GDM1 (cell line): ENCODE measurements around the gene INHBA.

Experiments
- DNase-seq: peaks from one replicate; lab custom pipeline; 2025; lab: John Stamatoyannopoulos, UW

INHBA gene

DNA sequence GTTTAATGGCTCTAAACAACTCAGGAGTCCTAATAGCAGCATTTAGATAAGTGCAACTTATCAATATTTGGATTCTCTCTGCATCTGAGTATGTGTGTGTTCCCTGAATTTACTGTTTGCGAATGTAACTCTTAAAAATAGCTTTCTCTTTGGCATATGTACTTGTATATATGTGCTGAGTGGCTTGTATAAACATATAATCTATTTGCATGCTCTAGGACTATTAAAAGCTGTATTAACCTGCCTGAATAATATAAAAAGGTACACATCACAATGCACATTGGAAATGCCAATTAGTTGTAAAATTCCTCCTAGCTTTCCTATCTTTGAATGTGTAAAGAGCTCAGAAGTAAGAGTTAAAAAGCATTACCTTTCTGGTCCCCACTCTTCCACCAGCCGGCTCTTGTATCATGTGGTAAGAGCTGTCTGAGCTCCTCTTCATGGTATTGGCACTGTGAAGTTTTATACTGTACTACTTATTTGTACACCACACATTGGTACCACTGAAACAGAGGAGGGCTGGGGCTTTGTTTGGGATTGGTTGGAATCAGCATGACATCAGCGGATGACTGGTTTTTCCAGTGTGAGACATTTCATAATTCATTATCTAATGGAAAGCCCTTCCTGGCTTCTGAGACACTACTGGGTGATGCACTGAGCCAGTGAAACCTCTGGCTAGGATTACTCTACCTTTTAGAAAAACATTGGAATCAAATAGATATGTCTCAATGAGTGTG is at the start of gene INHBA:
Gene INHBA, minus strand, starts transcription at position 456 of the 737 bp plus-strand sequence. CDS start 2,716 bp downstream, outside the sequence.
- no peak for DNase-seq

DNA sequence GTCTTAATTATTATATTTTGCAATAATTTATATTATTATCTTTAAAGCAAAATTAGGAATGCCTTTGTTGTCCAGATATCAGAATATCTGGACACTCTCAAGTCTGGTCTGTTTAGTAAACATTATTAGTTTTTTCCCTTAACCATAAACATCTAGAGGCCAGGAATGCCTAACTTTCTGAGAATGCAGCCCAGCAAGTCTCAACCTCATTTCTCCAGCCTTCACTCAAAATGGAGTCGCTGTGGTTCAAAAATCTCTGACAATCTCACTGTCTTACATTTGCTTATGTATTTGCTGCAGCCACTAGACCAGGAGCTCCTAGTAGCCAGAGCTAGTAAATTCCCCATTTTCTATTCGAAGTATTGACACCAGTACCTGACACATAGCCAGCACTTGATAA is 49.7 kb upstream of the INHBA start:
- no peak for DNase-seq

DNA sequence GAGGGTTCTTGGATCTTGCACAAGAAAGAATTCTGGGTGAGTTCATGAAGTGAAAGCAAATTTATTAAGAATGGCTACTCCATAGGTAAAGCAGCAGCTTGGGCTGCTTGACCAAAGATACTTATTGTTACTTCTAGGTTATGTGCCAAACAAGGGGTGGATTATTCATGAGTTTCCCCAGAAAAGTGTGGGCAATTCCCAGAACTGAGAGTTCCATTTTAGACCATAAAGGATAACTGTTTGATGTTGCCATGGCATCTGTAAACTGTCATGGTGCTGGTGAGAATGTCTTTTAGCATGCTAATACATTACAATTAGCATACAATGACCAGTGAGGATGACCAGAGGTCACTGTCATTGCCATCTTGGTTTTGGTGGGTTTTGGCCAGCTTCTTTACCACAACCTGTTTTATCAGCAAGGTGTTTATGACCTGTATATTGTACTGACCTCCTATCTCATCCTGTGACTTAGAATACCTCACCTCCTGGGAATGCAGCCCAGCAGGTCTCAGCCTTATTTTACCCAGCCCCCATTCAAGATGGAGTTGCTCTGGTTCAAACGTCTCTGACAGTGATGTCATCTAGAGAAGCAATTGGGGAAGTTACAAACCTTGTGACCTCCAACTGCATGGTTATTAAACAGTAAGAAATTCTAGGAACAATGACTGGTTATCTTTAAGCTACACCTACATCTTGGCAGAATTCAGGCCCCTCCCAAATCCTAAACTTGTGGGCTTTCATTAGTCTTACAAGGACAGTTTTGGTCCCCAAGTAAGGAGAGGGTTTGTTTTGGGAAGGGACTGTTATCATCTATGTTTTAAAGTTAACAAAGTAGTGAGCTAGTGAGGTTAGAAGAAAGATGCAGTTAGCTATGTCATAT is 48.0 kb upstream of the INHBA start:
- DNase-seq: no peak

DNA sequence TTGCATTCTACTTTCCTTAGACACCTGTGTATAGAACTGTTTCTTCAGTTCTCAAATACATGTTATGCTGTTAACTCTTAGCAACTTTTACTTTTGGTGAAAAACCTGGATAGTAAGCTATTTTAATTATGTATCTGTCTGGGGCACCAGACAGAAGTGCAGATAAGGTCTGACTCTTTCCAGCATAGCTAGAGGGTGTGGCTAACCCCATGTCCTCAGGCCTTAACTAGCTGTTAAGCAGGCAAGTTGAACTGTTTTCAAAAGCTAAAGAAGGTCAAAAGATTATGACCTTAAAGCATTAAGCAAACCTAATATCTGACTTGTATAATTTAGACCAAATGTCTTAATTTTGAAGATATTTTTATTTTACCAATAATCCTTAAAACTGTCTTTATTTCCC is 45.1 kb upstream of the INHBA start:
- no peak for DNase-seq

DNA sequence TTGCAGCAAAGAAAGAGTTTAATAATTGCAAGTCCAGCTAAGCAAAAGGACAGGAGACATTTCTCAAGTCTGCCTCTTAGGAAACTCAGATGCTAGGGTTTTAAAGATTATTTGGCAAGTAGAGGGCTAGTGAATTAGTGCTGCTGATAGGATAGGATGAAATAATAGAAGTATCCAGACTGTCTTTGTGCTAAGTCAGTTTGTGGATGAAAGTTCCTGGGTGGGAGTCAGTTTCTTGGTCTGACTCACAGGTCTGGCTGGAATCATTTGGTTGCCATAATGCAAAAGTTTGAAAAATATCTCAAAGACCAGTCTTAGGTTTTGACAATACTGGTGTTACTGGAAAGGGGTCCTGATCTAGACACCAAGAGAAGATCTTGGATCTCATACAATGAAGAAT is 42.6 kb upstream of the INHBA start:
- no peak for DNase-seq

DNA sequence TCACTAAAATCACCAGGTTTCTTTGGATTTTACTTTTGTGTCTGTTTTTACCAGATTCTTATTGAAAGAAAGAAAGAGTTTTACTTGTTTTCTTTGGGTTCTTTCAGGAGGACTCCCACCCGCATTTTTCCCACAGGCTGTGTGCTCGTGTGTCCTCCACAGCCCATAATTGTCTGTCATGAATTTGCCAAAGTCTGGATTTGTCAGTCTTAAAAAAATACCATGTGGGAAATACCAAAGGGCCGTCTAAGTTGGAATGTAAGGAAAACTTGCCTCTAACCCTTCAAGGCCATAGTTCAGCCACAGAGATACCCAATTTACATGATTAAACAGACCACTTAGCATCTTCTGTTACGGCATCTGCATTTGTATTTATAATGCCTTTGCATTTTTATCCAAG is 41.3 kb upstream of the INHBA start:
- no peak for DNase-seq

DNA sequence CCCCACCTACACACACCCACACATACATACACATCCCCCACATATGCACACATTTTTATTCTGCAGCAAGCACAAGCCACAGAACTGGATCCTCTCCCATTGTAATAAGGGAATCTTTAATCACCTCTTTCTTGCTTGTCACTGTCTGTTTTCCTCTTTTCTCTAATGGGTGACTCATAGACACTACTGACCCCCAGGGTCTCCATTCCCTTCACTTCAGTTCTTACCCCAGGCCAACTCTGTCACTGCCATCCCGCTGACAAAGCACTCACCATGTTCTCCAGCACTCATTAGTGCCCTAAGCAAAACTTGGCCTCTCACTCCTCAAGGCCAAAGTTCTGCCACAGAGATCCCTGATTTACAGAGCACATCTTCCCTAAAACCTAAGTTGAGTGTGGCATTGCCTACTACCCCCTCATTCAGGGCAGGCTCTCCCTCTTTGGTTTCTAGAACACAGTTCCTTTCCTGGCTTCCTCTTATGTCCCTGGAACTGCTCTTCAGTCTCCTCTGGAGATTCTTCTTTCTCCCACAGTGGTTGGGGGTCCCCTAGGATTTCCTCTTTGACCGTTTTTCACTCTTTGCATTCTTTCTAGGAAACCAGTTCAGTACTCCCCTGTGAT is 39.6 kb upstream of the INHBA start:
- DNase-seq: no peak

DNA sequence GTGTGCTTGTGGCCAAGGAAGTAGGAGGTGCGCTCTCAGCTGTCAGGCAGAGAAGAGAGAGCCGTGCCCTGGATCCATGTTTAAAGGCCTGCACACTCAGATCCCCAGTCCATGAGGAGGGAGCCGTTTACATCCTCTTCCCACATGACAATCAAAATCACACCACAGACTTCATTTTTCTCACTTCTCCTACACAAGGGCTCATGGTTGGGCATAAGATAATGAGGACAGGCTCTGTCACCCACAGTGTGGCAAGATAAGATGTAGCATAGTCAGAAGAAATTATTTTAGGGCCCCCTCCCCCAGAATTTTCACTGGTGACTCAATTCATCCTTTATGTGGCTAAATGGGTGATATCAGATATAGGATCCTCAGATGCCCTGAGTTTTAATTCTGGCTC is 35.9 kb upstream of the INHBA start:
- DNase-seq: no peak

DNA sequence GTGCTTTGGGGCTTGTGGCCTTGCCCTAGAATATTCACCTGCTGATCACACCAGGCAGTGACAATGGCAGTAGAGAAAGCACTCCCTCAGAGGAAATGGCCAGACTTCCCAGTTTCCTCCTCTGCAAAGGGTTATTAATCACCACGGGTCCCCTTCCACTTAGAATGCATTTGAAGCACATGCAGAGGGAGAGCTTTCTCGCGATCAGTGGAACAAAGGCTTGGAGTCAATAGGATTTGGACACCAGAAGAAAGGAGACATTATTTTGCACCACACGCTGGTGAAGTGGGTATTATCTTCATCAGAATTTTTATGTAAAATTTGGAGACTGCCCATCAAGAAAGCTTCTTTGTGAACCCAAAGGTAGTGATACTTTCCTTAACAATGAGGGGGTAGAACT is 35.4 kb upstream of the INHBA start:
- DNase-seq: no peak

DNA sequence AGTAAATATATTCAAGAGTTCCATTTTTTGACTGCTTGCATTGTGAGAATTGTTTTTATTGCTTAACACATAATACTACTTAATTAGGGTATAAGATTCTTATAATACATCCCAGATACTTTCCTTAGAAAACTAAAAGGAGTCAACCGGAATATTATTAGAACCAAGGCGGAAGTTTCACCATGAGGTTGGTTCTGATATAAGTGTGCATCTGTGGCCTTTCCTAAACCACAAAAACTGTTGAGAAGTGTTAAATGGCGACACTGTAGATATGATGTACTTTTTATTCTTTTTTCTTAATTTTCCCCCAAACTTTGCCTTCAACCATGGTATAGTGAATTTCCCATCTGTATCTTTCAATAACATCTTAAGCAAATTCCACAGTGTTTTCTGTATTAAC is 32.3 kb upstream of the INHBA start:
- DNase-seq: no peak

DNA sequence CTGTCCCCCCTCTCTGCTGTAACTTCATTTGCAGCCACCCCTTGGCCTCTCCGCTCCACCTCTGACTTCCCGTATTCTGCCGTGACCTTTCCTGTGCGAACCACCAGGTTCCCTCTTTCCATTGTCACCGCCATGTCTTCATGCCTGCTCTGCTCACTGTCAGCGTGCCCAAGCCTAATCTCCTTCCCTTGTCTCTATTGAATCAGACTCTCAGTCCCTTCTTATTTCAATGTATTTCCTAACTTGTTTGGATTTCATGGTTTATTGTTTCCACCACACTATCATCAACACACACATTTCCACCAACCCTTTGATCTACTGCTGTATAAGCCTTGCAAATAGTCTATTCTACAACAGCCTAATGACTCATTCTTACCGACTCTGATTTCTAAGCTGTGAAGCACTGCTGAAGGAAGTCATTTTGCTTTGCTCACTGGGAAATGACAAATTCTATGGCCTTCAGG is 30.0 kb upstream of the INHBA start:
- DNase-seq: no peak

DNA sequence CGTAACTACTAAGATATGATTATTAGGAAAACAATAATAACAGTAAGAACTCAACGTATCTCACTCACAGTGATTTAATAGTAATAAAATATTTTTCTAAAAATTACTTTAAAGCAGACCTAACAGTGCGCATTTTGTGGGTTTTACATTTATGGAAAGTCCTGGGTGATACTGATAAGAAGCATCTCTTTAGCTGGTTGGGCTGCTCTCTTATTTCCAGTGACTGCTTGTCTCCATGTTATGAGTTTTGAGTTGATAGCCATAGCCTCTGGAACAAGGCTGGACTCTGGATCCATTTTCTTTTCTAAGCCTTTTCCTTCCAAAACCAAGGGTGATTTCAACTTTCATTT is 29.5 kb upstream of the INHBA start:
- DNase-seq: no peak

DNA sequence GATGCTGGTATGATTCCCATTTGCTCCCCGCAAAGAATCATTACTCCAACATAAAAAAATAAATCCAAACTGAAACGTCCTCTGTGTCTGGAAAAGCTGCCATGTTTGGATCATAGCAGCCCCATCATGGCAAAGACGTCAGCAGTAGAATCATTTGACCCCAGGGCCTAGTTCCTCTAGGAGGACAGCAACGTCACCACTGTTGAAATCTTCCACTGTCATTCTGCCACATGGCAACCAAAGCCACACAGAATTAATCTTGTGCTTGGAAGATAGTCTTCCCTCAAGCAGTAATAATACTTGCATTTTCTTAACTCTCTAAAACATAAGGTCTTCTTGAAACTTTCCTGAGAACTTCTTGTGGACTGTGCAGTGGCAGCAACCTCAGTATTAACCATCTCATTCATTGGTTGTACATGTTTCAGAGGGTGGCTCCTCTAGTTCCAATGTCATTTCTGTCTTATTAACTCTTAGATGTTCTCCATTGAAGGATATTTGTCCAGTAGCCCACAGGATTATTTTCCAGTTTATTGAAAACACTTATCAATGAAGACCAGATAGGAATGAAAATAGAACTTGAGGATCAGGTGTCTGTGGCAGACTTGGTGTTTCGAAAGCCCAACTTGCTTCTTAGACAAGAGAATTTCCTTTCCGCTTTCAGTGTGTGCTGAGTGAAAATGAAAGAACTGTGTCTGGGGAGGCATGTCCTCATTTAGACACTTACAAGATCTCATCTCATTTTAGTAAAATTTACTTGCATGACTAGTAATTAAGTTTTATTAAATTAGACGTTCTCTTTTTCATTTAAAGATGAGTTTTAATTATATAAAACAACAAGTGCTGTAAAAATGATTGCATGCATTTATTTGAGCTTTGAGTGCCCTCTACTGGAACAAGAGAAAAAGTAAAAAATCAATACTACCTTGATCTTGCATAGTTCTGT is 28.9 kb upstream of the INHBA start:
- DNase-seq: no peak

DNA sequence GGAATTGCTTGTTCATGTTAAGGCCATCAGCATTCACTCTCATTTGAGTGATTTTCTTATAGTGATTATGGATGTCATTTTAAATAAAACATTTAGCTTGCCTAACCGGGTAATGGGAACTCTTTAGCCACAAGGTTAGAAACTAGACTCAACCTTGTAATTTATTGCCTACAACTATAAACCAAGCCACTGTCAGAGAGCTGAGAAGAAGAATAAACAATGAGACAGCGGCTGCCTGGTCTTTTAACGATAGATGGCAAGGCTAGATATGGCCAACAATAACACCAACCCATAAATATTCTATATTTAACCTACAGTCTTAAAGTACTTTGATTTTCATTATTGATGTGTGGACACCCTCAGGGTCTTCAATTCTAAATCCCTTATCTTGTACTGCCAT is 27.8 kb upstream of the INHBA start:
- no peak for DNase-seq

DNA sequence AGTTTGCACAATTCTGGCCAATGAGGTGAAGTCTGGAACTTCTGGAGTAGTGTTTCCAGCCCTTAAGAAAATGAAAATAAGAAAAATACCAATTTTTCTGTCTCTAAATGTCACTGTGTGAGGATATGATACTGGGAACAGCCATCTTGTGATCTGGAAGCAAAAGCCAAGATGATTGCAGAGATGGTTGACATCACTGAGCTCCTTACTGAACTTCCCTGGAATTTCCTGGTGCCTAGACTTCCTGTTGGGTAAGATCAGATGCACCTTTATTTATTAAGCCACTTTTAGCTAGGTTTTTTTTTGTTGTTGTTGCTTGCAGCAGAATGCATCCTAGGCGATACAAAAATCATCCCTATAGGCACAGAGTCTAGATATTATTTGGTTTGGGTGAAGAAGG is 27.3 kb upstream of the INHBA start:
- no peak for DNase-seq

DNA sequence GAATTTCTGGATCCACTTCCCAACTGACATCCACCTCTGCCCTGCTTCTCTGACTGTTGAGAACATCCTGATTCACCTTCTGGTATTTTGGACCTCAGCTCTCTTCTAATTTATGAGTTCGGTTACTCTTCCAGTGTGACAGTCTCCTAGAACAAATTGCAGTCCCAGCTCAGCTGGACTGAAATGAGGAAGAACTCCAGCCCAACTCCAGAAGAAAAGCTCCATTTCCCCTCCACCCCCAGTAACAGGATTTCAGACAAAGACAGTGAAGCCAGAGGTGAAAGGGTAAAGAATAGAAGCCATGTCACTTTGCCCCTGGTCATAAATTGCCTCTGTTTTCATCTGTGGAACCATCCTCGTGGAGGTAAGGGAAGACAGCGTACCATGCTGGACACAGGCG is 26.2 kb upstream of the INHBA start:
- DNase-seq: no peak

DNA sequence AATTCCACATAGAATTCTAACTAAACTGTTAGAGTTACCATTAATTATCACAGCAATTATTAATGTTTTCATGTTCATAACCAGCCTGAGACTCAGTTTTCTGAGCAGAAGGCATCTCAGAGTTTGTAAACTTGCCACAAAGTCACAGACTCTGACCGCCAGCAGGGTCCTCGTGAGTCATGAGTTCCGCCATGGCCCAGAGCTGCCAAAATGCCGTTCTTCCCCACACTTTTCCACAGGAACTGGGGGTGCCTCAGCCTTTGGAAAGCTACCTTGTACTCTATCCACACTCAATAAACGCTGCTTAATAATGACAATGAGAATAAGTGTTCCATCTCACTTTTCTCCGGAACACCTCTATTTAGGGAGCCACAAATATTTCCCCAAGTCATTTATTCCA is 22.1 kb upstream of the INHBA start:
- DNase-seq: no peak

DNA sequence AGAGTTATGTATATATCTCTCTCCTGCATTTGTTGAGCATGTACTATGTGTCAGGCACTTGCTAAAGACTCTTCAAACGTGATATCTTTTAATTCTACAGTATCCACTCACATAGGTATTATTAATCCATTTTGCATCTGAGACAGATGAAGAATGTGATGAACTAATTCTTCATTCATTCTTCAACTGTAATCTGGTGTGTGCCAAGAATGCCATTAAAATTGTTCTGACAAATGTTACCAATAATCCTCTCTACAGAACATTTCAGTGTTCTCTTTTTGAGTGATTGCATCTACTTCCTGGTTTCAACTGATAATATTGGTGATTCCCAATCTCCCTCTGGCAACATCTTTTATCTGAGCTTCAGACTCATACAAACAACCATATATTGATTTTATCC is 18.0 kb upstream of the INHBA start:
- DNase-seq: no peak

DNA sequence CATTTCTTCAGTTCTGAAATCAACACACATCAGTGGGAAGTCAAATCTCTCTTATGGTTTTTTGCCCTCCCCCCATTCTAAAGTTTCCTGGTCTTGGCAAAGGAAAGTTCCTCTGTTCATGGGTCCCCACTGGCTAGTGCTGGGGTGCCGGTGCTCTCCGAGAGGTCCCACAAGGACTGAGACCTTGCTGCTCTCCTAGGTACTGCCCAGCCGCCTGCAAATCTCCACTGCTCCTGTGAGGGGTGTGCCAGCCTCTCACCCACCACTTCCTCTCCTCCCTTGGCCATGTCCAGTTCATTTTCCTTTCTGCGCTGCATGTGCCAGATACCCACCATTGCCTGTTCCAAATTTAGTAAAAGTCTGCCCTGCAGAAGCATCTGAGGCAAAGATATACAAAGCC is 17.2 kb upstream of the INHBA start:
- no peak for DNase-seq

DNA sequence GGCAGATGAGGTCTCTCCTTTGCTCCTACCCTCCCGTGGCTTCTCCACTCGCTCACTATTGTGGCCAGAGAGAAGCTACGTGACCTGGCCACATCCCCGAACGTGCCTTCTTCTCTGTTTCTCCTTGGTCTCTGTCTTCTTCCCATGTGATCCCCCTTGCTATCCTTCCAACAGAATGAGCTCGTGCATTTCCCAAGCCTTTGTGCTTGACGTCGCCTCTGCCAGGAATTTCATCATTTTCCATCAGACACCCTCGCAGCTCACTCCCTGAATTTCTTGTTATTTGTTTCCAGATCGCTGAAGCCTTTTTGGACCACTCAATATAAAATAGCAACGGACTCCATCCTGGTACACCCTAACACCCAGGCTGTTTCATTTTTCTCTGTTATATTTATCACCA is 13.8 kb upstream of the INHBA start:
- DNase-seq: no peak

DNA sequence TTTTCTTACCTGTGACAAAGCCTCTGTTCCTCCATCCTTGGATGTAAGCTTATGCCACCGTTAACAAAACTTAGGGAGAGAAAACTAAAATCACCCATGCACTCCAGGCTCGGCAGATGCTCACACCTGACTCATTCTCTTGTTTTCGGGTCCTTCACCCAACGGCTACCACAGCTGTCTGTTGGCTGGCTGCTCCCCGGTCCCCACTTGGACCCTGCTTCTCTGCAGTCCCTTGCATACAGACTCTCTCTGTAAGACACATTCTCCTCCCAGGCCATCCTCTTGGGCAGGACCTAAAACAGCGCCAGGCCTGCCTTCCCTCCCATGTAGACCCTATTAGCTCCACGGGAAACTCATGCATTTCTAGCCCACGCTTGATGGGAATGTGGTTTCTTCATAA is 12.1 kb upstream of the INHBA start:
- DNase-seq: no peak
